Measurements from ENCODE around the gene CRB1.
"Not testable (repeated sequence)": the region's sequence is repeated elsewhere in the genome, so short reads cannot be mapped to it uniquely, and the experiment has no call there.

CRB1 gene

DNA sequence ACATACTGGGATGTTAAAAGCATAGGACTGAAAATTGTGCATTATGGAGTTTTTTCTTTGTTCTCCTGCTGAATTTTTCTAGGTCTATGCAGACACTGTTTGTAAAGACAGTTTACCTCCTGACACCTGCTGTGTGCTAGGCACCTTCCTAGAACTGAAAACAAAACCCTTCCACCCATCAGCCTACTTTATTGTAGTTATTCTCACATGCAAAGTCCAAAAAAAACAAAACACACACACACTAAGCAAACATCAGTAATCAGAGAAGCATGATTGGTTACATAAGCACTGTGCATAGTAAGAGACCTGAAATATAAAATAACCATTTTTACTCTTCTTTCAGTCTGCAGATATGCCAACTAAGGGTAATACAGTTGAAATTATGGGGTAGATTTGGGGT is 195.1 kb downstream of the CRB1 start:
- no peak for DNase-seq (ENCODE audit: low read depth, low spot score)

DNA sequence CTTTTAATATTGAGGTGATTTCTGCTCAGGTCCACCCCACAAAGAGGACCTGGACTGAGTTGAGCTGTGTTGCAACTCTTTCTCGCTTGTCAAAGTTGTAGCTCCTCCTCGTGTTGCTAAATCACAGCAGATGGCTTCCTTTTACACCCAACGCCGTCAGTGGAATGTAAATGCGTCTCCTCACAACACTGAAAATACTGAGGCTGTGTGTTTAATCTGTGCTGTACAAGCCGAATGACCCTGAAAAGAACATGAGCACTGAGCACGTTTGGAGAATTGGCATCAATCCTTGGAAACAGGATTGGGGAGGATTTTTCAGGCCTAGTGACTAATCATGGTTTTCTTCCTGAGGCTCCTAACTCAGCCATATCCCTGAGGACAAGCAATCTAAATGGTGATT is 196.0 kb downstream of the CRB1 start:
- no peak for DNase-seq (ENCODE audit: low read depth, low spot score)

DNA sequence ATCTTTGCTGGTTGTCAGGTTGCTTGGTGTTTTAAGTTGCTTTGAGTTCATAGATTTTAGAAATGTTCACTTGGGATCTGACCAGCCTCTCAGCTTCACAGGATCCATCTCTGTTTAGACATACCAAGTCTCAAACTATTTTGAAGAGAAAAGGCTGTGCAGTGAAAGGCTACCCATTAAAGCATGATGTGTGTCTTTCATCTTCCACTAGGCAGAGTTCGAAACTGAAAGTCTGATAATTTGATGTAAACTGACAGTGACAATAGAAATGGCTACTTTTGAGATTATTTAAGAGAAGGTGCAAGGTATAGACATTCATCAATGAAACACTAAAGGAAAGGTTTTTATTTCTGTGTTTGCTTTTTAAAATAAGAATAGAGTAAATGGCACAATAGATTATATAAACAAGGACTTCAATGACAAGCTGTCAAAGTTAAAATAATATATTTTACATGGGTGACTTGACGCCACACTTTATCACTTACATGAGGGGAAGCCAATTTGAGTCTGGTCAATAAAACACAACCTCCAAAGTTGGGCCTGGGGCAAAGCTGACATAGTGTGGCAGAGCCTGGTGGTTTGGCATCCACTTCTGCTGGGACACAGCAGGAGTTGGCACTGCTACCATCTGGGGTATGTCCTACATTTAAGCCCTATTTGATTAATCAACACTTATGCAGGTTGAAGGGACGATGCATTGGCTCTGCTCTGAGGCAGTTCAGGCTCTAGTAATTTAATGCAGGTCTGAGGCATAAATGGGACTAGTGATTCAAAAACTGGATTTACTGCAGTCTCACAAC is 197.7 kb downstream of the CRB1 start:
- DNase-seq (ENCODE audit: low read depth, low spot score), result no peak

DNA sequence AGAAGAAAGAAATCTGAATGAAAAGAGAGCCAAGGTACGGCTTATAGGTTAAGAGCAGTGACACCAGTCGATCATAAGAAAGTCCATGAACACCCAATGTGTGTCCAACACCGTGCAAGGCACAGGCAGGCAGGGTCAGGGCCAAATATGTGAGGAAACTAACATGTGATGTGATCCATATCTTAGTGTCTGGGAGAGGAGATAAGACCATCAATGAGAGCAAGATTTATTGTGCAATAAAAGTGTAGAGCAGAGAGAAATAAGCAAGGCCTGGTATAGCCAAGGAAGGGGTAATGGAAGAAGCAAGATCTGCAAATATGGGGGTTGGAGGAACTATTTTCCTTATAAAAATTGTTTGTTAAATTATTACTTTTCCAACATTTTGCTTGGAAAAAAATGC is 198.8 kb downstream of the CRB1 start:
- no peak for DNase-seq (ENCODE audit: low read depth, low spot score)

DNA sequence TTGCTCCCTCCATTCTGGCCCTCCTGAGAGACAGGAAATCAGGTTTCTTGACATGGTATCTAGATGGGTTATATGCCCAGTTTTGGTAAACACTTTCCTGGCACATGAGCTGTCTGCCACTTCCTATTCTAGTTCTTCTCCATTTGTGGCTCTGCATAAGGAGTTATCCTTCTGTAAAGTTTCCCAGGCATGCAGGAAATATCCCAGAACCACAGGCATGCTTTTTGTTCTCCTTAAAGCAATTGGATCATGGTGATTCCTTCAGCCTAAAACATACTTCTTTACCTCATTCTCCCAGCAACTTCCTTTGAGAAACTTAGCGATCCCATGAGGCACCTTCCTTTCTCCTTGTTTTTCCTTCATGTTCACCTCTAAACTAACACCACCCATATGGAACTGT is 199.8 kb downstream of the CRB1 start:
- no peak for DNase-seq (ENCODE audit: low read depth, low spot score)

DNA sequence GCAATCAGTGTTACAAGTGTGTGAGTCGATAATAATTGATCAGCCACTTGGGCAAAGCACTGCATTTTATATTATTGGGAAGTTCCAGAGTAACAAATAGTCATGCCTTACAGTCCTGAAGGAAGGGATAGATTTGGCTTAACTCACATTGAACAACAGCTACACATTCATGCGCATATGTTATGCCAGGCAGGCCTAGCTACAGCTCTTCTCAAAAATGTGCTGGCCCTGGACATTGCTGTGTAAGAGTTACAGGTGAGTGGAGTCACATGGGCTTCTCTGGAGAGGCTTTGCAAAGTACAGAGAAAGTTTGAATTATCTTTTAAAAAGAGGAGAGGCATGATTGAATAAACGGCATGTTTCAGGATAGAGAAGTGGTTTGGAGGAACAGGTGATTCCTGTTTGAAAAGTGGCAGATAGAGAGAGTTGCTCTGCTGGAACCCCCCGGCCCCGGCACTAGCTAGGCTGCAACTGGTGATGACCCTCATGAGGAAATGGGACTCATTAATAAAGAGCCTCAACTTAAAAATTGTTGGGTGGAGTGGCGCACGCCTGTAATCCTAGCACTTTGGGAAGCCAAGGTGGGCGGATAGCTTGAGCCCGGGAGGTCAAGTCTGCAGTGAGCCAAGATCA is 200.6 kb downstream of the CRB1 start:
- no peak for DNase-seq (ENCODE audit: low read depth, low spot score)

DNA sequence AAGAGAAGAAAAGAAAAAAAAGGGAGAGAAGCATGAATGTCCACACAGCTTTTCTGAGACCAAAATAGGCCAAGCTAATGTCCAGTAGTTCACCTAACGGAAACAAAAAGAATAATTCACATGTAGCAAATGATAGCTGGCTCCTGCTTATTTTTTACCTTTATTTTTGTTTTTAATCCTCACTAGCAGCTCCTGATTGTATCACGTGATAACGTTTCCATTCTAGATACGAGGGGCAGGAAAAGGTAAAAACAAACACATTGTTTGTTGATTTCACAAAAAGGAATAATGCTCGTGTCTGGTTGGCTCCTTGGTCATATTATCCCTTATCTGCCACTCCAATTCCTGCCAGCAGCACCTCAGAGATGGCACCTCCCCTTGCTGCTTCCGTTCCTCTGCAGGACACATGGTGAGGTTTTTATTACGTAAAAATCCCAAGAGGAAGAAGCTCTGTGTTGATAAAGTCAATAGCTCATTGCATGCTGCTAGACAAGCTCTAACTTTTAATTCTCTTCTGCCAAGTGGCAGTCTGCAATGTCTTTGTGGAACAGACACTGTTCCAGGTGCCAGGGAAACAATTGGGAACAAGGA is 201.7 kb downstream of the CRB1 start:
- no peak for DNase-seq (ENCODE audit: low read depth, low spot score)

DNA sequence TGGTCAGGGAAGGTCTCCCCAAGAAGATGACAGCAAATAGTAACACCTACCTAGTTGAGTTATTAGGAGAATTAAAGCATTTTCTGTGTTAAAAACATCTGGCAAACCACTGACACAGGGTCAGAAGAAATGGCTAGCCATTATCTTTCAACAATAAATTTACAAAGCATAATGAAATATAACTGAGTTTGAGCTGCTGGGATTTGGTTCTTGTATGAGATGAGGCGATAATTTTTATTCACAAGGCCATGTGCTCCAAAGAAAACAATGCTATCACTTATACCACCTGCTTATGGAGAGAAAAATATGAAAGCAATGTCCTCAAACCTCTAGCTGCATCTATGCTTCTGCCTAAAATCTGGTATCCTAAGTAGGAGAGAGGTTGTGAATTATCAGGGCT is 202.3 kb downstream of the CRB1 start:
- DNase-seq (ENCODE audit: low read depth, low spot score), result no peak

DNA sequence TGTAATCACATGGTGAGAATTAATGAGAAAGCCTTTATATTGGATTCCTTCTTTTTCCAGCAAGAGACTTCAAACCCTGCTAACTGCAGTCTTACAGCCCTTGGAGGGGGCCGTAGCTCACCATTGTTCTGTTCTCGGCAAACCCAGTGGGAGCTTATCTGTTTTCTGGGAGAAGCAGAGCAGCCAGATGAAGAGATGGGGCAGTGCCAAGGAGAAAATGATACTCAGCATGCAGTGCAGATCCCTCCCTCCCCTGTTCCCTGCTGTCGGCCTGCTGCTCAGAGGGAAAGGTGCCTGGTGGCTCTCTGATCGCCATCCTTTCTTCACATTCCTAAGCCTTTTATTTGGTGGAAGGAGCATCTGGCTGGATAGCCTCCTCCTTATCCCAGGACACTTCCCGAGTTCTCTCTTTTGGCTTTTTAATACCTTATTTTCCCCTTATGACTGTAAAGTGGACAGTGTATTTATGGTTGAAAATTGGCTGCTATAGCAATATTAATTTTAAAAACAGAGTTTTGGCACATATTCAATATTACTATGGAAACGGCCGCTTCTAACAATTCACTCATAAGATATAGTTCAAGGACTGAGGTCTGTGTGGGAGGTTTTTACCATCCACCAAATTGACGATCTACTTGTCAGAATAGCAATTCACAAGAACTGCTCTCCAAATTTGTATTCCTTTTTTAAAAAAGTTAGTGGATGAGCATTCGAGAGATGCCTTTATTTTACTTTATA is 203.4 kb downstream of the CRB1 start:
- no peak for DNase-seq (ENCODE audit: low read depth, low spot score)

DNA sequence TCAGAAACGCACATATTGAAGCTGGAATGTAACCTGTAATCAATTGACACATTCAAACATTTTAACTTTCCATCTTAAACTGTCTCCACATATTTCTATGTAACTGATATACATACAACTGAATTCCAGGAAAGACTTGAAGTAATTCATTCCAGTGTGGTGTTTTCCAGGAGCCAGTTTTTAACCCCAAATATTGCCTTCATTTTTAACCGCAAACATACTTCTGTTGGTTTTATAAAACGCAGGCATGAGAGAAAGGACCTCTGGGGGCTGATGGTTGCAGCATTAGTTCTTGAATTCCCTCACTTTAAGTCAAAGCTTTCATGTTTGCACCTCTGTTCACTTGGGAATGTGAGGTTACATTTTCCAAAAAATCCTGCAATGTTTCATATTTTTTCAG is 204.1 kb downstream of the CRB1 start:
- no peak for DNase-seq (ENCODE audit: low read depth, low spot score)

DNA sequence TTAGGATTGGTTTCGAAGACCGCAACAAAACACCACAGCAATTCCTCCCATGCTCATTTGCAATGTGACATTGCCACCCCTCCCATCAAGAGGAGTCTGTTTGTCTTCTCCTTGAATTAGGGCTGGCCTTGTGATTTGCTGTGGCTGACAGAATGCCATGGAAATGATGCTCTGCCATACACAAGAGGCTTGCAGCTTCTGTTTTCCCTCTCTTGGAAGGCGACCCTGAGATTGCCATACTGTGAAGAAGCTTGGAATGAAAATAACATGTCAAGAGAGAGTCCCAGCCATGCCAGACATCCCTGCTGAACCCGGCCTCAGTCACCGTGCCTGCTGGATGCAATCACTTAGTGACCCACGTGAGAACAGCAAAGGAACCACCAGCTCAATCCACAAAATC is 212.4 kb downstream of the CRB1 start:
- no peak for DNase-seq (ENCODE audit: low read depth, low spot score)

DNA sequence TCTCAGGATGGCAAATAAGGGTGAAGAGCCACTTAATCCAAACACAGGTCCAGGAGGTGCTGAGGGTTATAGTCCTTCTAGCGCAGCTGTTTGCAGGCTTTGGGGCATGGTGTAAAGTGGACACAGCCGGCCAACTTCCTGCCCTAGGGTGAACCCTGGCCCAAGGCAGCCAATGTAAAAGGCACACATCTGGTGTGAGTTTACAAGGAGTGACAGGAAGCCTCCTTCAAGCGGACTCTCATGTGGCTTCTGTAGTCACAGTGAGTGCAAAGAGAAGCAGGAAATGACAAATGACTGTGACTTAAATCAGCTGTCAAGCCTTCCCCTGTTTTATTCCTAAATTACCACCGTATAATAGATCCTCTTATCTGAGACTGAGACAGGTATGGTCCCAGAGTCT is 213.0 kb downstream of the CRB1 start:
- DNase-seq (ENCODE audit: low read depth, low spot score), result no peak

DNA sequence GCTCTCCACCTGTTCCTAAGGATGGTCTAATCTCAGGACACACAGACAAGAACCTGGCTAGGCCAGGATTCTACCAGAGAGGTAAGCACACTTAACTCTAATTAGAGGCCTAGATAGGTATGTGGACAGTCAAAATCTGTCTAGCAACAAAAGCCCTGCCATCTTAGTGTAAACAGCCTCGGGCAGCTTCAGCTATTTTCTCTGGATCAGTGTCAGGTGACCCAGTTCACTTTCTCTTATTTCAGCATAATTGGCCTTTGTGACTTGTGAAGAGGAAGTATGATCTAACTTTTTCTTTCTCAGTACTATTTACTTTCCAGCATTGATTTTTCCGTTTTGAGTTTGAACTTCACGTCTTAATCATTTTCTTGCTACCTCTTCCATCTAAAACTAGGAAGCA is 217.7 kb downstream of the CRB1 start:
- DNase-seq (ENCODE audit: low read depth, low spot score), result no peak

DNA sequence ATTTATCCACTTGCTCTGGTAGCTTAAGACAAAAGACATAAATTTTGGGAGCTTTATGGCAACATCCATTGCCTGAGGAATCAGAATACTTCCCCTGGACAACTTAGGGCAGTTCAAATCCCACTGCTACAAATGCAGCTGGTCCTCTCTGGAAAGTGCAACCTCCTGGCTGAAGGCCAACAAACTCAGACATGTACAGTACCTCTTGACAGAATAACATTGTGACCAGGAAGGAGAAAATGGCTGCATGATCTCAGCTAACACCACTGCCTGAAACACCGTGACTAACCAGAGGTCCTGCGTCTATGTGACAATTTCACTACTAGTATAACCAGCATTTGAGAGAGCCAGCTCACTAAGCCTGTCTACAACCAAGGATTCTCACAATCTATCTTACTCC is 218.9 kb downstream of the CRB1 start:
- no peak for DNase-seq (ENCODE audit: low read depth, low spot score)

DNA sequence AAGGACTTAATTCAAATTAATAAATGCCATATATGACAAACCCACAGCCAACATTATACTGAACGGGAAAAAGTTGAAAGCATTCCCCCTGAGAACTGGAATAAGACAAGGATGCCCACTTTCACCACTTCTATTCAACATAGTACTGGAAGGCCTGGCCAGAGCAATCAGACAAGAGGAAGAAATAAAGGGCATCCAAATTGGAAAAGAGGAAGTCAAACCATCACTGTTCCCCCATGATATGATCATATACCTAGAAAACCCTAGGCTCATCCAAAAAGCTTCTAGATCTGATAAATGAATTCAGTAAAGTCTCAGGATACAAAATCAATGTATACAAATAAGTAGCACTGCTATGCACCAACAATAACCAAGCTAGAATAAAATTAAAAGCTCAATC is 223.5 kb downstream of the CRB1 start:
- DNase-seq (ENCODE audit: low read depth, low spot score), result not testable (repeated sequence)

DNA sequence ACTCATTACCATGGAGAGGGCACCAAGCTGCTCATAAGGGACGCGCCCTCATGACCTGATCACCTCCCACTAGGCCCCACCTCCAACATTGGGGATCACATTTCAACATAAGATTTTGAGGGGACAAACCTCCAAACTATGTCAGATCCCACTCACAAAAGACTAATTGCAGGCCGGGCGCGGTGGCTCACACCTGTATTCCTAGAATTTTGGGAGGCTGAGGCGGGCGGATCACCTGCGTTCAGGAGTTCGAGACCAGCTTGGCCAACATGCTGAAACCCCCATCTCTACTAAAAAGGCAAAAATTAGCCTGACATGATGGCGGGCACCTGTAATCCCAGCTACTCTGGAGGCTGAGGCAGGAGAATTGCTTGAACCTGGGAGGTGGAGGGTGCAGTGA is 228.7 kb downstream of the CRB1 start:
- DNase-seq (ENCODE audit: low read depth, low spot score), result no peak

DNA sequence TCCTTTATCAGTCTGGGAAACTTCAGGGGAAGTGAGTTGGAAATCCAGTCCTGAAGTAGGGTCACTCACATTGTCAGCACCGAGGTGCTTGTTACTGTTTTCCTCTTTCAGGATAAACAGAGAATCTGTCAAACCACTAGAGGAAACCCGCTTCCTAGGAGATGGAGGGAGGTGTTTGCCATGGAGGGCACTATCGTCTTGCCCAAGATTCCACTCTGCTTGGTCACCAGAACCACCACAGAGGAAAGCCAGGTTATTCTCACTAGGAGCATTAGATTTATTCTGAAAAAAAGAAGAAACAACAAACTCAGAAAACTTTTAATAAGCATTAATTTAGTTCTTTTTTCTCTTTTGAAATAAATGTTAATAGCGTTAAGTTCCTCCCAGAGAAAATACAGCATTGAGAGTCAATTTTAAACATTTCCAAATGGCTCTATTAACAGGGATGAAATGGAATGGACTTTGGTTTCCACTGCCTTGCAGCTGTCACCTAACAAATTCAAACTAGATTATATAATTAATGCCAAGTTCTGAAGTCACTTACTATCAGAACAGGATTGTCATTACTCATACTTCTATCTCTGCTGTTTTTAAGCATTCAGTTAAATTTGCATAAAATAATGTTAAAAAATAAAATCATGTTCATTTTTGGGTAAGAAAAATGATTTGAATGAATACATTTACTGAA is 242.8 kb downstream of the CRB1 start:
- DNase-seq (ENCODE audit: low read depth, low spot score), result no peak

DNA sequence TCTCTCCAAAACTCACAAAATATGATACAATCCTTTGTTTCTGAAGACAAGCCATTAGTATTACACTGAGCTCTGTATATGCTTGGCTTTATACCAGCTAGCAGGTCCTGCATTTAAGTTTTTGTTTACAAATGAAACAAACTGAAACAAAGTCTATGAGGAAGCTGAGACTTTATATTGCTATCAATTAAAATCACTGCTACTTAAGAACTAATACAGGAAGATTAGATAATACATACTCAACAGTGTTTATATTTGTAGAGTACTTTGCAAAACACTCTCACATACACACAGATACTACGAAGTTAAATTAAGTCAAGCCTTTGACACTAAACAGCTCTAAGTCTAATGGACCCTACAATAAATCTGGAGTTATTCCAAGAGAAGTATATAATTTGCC is 247.4 kb downstream of the CRB1 start:
- DNase-seq (ENCODE audit: low read depth, low spot score), result no peak

DNA sequence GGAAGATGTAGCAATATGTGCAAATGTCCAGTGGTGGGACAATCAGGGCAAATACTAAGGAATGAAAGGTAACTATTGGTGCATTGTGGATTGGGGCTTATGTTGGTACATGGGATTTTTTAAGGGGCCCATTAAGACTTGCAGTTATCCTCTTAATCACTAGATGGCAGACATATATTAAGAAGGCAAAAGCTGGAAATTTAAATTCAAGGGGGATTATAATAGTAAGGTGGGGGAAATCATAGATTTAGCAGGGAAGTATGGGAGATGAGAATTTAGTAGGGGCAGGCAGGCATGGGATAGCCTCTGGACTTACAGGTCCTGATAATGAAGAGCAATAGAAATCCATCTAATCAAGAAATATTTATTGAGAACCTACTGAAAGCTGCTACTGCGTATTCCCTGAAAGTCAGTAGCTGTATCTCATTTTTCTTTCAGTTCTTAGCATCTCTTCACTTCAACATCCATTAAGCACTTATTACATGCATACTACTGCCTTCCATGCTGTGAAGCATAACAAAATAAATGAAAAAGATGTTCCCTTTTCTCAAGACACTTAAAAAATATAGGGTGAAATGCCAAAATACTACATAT is 251.8 kb downstream of the CRB1 start:
- no peak for DNase-seq (ENCODE audit: low read depth, low spot score)

DNA sequence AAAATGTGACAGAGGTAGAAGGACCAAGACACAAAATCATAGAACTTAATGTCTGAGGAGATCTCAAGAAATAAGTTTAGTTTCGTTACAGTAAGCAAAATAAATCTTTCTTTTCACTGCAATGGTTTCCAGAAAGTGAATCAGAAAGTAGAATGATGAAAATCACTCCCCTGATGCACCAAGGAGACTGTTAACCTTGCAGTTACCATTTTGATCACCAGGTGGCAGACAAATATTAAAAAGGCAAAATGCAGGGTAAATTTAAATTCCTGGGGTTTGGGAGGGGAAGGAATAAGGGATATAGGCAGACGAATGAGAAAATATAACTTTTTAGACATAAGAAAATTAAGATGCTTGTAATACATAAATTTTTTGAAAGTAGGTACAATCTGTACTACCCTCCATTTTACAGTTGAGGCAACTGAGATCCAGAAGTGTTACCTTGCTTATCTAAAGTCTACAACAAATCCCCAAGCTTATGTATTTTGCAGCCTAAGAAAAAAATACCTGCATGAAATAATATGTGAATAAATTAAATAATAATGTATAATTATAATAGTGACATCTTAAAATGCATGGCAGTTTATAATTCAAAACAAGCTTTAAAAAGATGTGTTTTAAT is 253.2 kb downstream of the CRB1 start:
- no peak for DNase-seq (ENCODE audit: low read depth, low spot score)

DNA sequence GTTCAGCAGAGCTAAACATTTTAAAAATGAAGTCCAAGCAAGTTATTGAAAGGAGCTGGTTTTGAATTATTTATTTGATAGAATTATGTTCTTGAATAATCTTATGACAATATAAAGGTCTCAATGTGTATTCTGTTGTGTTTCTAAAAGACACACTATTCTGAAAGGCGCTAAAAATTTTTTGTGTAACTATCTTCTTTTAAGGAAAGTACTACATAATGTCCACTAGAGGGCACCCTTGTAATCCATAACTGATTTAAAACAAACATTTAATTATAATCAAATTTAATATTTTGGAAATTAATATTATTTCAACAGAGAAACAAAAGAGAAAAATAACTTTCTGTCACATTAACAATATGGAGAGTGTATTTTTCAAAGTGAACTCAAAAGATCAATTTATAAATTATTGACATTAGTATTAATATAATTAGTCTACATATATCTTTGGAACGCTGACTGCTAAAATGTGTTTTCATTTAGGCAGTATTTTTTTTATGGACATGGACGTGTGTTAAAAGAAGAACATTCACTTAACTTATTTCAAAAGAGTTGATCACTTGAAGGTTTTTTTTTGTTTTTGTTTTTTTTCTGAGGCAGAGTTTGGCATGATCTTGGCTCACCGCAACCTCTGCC is 258.8 kb downstream of the CRB1 start:
- no peak for DNase-seq (ENCODE audit: low read depth, low spot score)
